SK-N-SH treated with all-trans-retinoic acid at 6 μM for 48 hours (cell line): Measurements from ENCODE around the gene FOXC1.

ENCODE experiments used
- ARNTL ChIP-seq: fragments of 450-650 bp; formaldehyde crosslinking; IDR thresholded peaks from 2 replicates; pipeline ENCODE4 v1.5.0; 2020; ENCODE audit warnings: low read depth, mild to moderate bottlenecking, moderate library complexity, borderline replicate concordance
- BACH2 ChIP-seq: fragments of 250-450 bp; sonication (Bioruptor Pico); IDR thresholded peaks from 2 replicates; pipeline ENCODE4 v1.9.0; 2021; ENCODE audit warnings: mild to moderate bottlenecking, borderline replicate concordance
- ESRRG ChIP-seq: fragments of 250-450 bp; sonication (Bioruptor Pico); IDR thresholded peaks from 2 replicates; pipeline ENCODE4 v1.6.1; 2021; ENCODE audit warnings: mild to moderate bottlenecking
- OSR1 ChIP-seq: fragments of 250-450 bp; sonication (Bioruptor Pico); IDR thresholded peaks from 2 replicates; pipeline ENCODE4 v1.8.0; 2022; ENCODE audit warnings: moderate library complexity, mild to moderate bottlenecking, inconsistent platforms
- PPARA ChIP-seq: fragments of 250-450 bp; sonication (Bioruptor Pico); IDR thresholded peaks from 2 replicates; pipeline ENCODE4 v1.5.0; 2020; ENCODE audit warnings: mild to moderate bottlenecking, borderline replicate concordance
- RARB ChIP-seq: fragments of 250-450 bp; sonication (Bioruptor Pico); IDR thresholded peaks from 2 replicates; pipeline ENCODE4 v1.8.0; 2021; ENCODE audit warnings: mild to moderate bottlenecking, moderate library complexity
- TCF4 ChIP-seq: fragments of 250-450 bp; sonication (Bioruptor Pico); IDR thresholded peaks from 2 replicates; pipeline ENCODE4 v1.8.0; 2021; ENCODE audit warnings: mild to moderate bottlenecking, moderate library complexity, borderline replicate concordance
- TOX ChIP-seq: fragments of 250-450 bp; sonication (Bioruptor Pico); IDR thresholded peaks from 2 replicates; pipeline ENCODE4 v1.8.0; 2021; ENCODE audit warnings: mild to moderate bottlenecking, moderate library complexity, borderline replicate concordance
- ZC3H10 ChIP-seq: fragments of 250-450 bp; sonication (Bioruptor Pico); IDR thresholded peaks from 2 replicates; pipeline ENCODE4 v1.5.1; 2021; ENCODE audit warnings: mild to moderate bottlenecking, moderate library complexity
- ZFP30 ChIP-seq: fragments of 450-650 bp; formaldehyde crosslinking; IDR thresholded peaks from 2 replicates; pipeline ENCODE4 v1.5.0; 2022; ENCODE audit warnings: mild to moderate bottlenecking, moderate library complexity
- ZNF70 ChIP-seq: fragments of 450-650 bp; formaldehyde crosslinking; IDR thresholded peaks from 2 replicates; pipeline ENCODE4 v1.5.0; 2020; ENCODE audit warnings: mild to moderate bottlenecking, moderate library complexity
- TF ChIP-seq, protein P1 (sequence below): fragments of 250-450 bp; sonication (Bioruptor Pico); IDR thresholded peaks from 2 replicates; pipeline ENCODE4 v1.8.0; 2020; ENCODE audit warnings: mild to moderate bottlenecking, moderate library complexity, borderline replicate concordance
- TF ChIP-seq, protein P2 (sequence below): fragments of 250-450 bp; sonication (Bioruptor Pico); IDR thresholded peaks from 2 replicates; pipeline ENCODE4 v1.8.0; 2021; ENCODE audit warnings: low read depth, mild to moderate bottlenecking, moderate library complexity, borderline replicate concordance
- TF ChIP-seq, protein P3 (sequence below): fragments of 250-450 bp; sonication (Bioruptor Pico); IDR thresholded peaks from 2 replicates; pipeline ENCODE4 v1.5.1; 2020; ENCODE audit warnings: low read depth, mild to moderate bottlenecking, moderate library complexity

DNA sequence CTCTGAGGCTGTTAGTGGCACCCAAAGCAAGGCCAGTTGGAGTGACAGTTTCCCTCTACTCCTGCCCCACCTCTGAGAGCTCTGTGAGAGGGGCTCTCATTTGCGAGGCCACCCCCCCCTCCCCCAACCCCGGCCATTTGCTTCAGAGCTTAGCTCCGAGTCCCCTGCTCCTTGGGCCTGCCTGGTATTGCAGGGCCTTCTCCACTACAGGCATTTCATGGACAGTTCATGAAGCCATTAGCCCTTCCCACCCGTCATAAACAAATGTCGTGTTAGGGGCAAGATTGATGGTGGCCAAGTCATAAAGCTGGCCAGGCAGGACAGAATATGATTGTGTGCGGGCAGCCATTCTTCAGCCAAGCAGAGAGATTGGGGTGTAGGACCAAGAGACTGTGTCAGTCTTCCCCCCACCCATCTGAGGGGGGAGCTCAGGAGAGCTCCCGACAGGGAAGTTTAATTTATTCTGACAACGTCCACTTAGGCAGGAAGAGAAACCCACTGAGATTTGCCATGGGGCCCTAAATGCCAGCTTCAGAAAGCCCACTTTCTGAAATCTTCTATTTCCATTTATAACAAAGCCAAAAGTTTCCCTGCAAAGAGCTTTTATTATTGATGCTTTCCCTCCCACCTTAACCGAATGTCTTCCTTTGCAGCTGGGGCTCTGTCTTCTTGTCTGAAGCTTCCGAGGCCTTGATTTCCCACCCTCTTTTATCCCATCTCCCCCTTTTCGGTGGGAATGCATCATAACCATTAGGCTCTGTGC is 7.2 kb downstream of the FOXC1 start:
- TF ChIP-seq ZC3H10 (no peak), ZFP30 (CRISPR knock-in tag) (no peak), RARB (CRISPR knock-in tag) (no peak), OSR1 (CRISPR knock-in tag) (no peak), TCF4 (CRISPR knock-in tag) (no peak), ZNF70 (CRISPR knock-in tag) (no peak), ESRRG (CRISPR knock-in tag) (no peak), BACH2 (CRISPR knock-in tag) (no peak), ARNTL (CRISPR knock-in tag) (no peak), PPARA (no peak), TOX (CRISPR knock-in tag) (no peak)
- TF ChIP-seq, protein P1, sequence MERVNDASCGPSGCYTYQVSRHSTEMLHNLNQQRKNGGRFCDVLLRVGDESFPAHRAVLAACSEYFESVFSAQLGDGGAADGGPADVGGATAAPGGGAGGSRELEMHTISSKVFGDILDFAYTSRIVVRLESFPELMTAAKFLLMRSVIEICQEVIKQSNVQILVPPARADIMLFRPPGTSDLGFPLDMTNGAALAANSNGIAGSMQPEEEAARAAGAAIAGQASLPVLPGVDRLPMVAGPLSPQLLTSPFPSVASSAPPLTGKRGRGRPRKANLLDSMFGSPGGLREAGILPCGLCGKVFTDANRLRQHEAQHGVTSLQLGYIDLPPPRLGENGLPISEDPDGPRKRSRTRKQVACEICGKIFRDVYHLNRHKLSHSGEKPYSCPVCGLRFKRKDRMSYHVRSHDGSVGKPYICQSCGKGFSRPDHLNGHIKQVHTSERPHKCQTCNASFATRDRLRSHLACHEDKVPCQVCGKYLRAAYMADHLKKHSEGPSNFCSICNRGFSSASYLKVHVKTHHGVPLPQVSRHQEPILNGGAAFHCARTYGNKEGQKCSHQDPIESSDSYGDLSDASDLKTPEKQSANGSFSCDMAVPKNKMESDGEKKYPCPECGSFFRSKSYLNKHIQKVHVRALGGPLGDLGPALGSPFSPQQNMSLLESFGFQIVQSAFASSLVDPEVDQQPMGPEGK: no peak
- TF ChIP-seq, protein P2, sequence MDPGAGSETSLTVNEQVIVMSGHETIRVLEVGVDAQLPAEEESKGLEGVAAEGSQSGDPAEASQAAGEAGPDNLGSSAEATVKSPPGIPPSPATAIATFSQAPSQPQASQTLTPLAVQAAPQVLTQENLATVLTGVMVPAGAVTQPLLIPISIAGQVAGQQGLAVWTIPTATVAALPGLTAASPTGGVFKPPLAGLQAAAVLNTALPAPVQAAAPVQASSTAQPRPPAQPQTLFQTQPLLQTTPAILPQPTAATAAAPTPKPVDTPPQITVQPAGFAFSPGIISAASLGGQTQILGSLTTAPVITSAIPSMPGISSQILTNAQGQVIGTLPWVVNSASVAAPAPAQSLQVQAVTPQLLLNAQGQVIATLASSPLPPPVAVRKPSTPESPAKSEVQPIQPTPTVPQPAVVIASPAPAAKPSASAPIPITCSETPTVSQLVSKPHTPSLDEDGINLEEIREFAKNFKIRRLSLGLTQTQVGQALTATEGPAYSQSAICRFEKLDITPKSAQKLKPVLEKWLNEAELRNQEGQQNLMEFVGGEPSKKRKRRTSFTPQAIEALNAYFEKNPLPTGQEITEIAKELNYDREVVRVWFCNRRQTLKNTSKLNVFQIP (CRISPR knock-in tag): no peak
- TF ChIP-seq, protein P3, sequence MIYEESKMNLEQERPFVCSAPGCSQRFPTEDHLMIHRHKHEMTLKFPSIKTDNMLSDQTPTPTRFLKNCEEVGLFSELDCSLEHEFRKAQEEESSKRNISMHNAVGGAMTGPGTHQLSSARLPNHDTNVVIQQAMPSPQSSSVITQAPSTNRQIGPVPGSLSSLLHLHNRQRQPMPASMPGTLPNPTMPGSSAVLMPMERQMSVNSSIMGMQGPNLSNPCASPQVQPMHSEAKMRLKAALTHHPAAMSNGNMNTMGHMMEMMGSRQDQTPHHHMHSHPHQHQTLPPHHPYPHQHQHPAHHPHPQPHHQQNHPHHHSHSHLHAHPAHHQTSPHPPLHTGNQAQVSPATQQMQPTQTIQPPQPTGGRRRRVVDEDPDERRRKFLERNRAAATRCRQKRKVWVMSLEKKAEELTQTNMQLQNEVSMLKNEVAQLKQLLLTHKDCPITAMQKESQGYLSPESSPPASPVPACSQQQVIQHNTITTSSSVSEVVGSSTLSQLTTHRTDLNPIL (CRISPR knock-in tag): no peak
